GM21786 (cell line): Measurements from ENCODE around the gene GRAMD1B.
A peak's percentile ranks its signal among the peaks of the same experiment; 100 is the strongest.
"Not testable (repeated sequence)": the region's sequence is repeated elsewhere in the genome, so short reads cannot be mapped to it uniquely, and the experiment has no call there.

Experiments used
- ATAC-seq: cut with Tn5 transposase; IDR thresholded peaks from one replicate; pipeline ENCODE4 v1.9.1; 2021; ENCODE audit not compliant: unreplicated experiment

Gene GRAMD1B

DNA sequence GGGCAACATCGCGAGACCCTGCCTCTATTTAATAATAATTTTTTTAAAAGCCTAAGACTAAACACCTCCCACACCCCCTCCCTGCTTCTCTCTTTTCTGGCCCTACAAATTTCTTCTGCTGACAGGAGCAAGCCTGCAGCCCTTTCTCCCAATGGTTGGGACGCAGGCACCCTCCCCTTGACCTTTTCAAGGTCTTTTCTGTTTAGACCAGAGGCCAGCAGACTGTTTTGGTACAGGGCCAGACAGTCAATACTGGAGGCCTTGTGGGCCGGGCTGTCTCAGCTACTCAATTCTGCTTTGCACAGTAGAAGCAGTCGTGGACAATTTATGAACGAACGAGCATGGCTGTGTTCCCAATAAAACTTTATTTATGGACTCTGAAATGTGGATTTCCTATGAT lies 132.1 kb downstream of the GRAMD1B start:
- ATAC-seq, result no peak

GRCh38 chr11:123562829-123563228 lies 132.8 kb downstream of the GRAMD1B start:
- ATAC-seq, result no peak

DNA sequence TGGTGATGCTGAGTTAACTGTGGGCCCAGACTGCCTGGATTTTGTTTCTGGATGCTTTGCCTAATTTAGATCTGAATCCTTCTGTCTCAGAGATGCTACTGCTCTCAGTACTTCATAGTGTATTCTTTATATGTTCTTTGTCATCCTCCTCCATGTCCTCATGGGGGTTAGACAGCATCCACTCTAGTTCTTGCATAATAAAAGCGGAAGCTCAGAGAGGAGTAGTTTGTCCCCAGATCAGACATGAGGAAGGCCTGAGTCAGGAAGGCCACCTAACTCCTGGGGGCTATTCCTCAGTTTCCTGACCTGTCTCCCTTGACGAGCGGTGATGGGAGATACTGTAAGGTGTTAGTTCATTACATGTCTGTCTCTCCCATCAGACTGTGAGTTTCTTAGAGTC lies 134.2 kb downstream of the GRAMD1B start:
- ATAC-seq, result no peak

DNA sequence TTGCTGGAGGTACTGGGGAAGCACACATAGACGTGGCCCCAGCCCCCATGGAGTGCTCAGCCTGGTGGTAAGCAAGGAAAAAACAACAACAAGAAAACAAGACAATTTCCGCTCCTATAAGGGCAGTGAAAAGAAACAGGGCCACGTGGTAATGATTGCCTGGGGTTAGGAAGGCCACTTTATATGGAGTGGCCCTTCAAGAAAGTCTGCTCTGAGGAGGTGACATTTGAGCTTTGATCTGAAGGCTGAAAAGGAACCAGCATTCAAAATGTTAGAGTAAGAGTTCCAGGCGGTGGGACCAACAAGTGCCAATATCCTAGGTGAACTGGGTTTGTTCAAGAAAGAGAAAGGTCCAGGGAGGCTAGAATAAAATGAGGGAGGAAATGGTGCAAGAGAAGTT lies 136.8 kb downstream of the GRAMD1B start:
- ATAC-seq, result no peak

DNA sequence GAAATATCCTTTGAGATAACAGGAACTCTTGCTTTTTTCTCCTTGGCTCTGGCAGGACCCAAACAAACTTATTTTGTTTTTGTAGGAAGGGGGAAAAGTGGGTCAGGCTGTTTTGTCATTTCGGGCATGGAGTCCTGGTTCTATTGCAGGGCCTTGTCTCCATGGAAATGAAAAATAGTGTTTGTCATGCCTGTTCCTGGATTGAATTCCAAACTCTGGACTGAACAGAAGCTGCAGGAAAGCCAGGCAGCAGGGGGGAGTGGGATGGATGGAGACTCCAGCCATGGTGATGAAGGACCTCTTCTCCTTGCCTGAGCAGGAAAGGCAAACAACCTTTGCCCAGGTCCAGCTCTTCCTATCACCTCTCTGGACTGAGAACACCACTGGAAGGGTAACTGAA lies 137.4 kb downstream of the GRAMD1B start:
- ATAC-seq, result no peak

DNA sequence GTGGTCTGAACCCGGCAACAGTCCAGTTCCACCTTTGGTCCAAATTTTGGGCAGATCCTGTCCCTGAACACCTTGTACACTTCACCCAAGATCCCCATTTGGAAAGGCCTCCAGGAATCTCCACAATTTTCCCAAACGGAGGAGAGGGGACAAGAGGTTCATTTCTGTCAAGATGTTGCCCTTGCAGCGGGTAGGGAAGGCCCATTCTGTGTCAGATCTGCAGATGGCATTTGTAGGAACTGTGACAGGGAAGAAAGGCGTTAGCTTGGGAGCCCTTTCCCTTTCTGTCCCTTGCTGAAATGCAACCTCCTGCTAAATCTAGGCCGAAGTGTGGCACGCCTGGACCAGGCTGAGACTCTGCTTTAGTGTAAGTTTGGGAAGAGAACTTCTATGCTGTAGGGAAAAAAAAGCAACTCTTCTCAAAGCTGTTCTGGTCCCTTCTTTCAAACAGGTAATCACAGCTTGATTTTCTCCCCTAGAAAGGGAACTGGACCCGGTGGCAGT lies 138.3 kb downstream of the GRAMD1B start:
- ATAC-seq, result no peak

DNA sequence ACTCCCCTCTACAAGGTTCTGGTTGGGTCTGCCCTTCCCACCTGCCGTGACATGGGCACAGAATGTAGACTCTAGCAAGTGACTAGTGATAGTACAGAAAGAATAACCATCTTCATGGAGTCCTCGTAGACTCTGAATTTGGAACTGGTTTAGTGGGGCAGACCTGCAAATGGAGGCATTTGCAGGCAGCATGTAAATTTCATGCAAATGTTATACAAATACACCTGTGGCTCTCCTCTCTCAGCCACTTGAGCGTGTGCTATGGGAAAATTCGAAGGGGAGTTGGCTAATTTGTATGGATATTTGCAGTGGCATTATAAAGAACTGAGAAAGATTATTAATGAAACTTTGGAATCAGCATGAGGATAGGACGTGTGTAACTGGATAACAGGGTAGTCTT lies 139.3 kb downstream of the GRAMD1B start:
- no peak for ATAC-seq

GRCh38 chr11:123570939-123571580 lies 141.0 kb downstream of the GRAMD1B start:
- ATAC-seq, result no peak

GRCh38 chr11:123572791-123573190 lies 142.7 kb downstream of the GRAMD1B start:
- ATAC-seq, result not testable (repeated sequence)

DNA sequence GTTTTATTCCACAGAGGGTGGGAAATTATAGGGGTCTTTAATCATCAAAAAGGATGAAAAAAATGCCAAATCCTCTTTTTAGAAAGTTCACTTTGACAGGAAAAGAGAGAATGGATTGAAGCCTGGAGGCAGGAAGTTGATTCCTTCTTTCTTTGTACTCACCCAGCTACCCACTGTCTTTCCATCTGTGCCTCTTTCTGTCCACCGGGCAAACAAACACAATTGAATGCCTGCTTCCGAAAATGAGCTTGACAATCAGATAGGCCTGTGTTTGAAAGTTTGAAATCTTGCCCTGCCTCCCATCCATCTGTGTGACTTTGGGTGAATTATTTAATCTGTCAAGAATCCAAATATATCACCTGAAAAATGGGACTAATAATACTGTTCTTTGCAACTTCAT lies 143.2 kb downstream of the GRAMD1B start:
- ATAC-seq, result no peak

GRCh38 chr11:123575441-123575840 lies 145.4 kb downstream of the GRAMD1B start:
- no peak for ATAC-seq

- ATAC-seq, result no peak
Measured at GRCh38 chr11:123576082-123576481, 146.0 kb downstream of the GRAMD1B start.

GRCh38 chr11:123576501-123576900 lies 146.4 kb downstream of the GRAMD1B start:
- no peak for ATAC-seq

DNA sequence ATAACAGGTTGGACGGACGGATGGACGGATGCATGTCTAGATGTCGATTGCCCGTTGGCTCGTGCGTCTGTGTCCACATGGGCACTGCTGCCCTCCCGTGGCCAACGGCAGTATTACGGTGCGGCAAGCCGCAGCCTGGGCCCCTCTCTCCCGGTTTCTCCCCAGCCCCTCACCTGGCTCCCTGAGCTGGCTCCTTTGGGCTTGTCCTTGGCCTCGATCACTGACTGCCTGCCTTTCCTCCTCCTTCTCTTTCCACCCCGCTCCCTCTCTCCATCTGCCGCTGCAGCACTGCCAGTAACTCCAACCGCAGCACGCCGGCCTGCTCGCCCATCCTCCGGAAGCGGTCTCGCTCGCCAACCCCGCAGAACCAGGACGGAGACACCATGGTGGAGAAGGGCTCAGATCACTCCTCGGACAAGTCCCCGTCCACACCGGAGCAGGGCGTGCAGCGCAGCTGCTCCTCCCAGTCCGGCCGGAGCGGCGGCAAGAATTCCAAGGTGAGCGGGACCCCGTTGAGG lies 147.1 kb downstream of the GRAMD1B start:
- peak; percentile 63 for ATAC-seq

GRCh38 chr11:123578778-123579481 lies 148.9 kb downstream of the GRAMD1B start:
- no peak for ATAC-seq

DNA sequence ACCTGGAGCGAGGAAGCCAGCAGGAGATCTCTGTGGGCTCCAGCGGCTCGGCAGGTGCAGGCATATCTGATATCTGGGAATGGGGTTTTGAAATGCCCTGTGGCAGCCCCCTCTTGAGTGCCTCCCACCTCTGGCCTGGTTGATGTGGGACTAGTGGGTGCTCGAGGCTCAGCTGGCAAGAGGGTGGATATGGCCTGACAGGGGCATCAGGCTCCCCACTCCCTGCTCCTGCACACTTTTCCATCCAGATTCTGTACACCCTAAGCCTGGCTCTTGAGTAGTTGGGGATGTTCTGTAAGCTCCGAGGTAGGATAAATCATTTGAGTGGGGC lies 149.4 kb downstream of the GRAMD1B start:
- no peak for ATAC-seq

DNA sequence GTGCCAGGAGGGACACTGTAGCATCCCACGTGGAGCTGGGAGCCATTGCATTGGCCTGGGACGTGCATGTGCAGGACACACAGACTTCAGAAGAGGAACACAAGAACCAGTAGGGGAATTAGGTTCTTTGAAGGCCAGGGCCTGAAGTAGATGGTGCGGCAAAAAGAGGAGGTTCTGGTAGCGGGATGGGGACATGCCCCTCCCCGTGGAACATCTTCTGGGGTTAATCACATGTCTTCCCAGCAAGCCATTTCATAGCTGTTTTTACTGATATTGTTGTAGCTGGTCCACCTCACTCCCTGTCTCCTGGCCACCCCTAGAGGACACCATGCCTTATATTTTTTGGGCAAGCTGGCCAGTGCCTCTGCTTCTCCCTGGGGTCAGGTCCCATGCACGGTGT lies 150.1 kb downstream of the GRAMD1B start:
- no peak for ATAC-seq

- ATAC-seq, result peak; percentile 82
Measured at GRCh38 chr11:123580557-123581275, 150.6 kb downstream of the GRAMD1B start.

GRCh38 chr11:123581651-123582399 lies 151.8 kb downstream of the GRAMD1B start:
- no peak for ATAC-seq

DNA sequence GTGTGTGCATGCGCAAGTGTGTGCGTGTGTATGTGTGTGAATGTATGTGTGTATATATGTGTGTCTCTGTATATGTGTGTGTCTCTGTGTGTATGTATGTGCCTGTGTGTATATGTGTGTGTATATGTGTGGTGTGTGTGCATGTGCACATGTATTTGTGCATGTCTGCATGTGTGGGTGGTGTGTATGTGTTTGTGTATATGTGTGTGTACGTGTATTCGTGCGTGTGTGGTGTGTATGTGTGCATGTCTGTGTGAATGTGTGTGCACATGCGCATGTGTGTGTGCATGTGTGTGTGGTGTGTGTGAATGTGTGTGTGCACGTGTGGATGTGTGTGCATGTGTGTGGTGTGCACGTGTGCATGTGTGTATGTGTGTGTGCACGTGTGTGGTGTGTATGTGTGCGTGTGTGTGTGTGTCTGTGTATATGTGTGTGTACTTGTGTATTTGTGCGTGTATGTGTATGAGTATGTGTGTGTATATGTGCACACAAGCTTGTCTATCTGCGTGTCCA lies 153.0 kb downstream of the GRAMD1B start:
- ATAC-seq, result no peak

DNA sequence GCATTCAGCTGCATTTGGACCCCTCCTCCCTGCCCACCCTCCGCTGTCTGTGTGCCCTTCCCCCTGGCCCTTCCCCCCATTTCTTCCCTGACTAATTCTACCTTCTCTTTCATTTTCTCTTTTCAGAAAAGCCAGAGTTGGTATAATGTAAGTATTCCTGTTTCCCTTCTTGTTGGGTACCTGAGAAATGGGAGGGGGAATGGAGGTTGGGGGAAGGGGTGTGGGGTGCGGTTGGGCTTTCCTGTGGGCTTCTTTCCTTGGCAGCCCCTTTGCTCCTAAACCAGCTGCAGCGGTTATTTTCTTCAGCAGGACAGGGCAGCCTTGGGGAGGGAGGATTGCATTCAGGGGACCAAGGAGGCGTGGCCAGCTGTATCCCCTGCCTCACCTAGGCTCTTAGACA lies 154.1 kb downstream of the GRAMD1B start:
- no peak for ATAC-seq
